K562 (cell line): ENCODE measurements around the gene ZC3H8. TPM values are rescaled to one million over a fixed set of nuclear protein-coding genes. Genes with fewer than 3 reads are reported as not detected.
A peak's percentile ranks its signal among the peaks of the same experiment; 100 is the strongest.

Experiments used
- ATAC-seq: fragments of 200-7000 bp; cut with Tn5 transposase; 3 replicates; pipeline ENCODE4 v1.9.1; 2020; ENCODE audit warnings: moderate library complexity
- BruUV-seq: library from RNA; stranded (reverse); fragments of 400-500 nt; replicated peaks from 2 replicates; lab custom pipeline; 2021; lab: Mats Ljungman, UMichigan
- CTCF ChIA-PET: fragments of 300-600 bp; formaldehyde crosslinking; extraction: SDS; loops from one replicate; lab custom pipeline; 2021; ENCODE audit warnings: low intra/inter-chr PET ratio; lab: Yijun Ruan, JAX
- POLR2A ChIA-PET: fragments of 300-600, 350-650 bp; sonication (Branson Sonifier 250); formaldehyde crosslinking; extraction: SDS; loops from one replicate; lab custom pipeline; 2021; ENCODE audit warnings: antibody characterized with exemption, inconsistent platforms; lab: Yijun Ruan, JAX
- DNase-seq, 4 experiments: peaks; one replicate each; pipeline versions ENCODE4 v3.0.0 to v3.0.0-alpha.2; 2011 to 2018; ENCODE audit warnings: low spot score in 3 of 4, mixed read lengths in 3 of 4; ENCODE audit errors: extremely low read depth in 1 of 4
- FAIRE-seq: peaks from 2 replicates; lab custom pipeline; 2011; peaks lifted over from hg19 to GRCh38; lab: Jason Lieb, UNC
- H2AFZ ChIP-seq: 2 replicates; pipeline ENCODE4 v1.6.0; 2011; ENCODE audit warnings: low read depth, low read length, control low read depth, inconsistent platforms
- H3K27ac ChIP-seq: fragments of 200-600 bp; 3 replicates; pipeline ENCODE4 v1.8.0; 2011; ENCODE audit warnings: low read depth, mild to moderate bottlenecking, control low read depth, inconsistent platforms, low read length, moderate library complexity, mixed read lengths; ENCODE audit errors: extremely low read depth
- H3K27me3 ChIP-seq, 2 experiments: fragments of 300-600 bp in 1 of 2; 2 replicates in 1 of 2; 3 replicates in 1 of 2; pipeline versions ENCODE4 v1.6.0 to v1.8.0; 2011; ENCODE audit warnings: inconsistent platforms in 2 of 2, low read length in 2 of 2, mild to moderate bottlenecking in 1 of 2, mixed read lengths in 1 of 2, moderate library complexity in 1 of 2; ENCODE audit not compliant: control insufficient read depth in 2 of 2, insufficient read depth in 2 of 2
- H3K36me3 ChIP-seq: fragments of 300-600 bp; 3 replicates; pipeline ENCODE4 v1.8.0; 2011; ENCODE audit warnings: mild to moderate bottlenecking, low read length, inconsistent platforms; ENCODE audit not compliant: control insufficient read depth, insufficient read depth
- H3K4me1 ChIP-seq, 2 experiments: fragments of 200-600 bp in 1 of 2; replicated peaks in 1 of 2; 2 replicates in 1 of 2; 3 replicates in 1 of 2; pipeline versions ENCODE4 v1.5.1 to v1.8.0; 2011; ENCODE audit warnings: inconsistent platforms in 2 of 2, low read length in 2 of 2, mild to moderate bottlenecking in 1 of 2, mixed read lengths in 1 of 2, moderate library complexity in 1 of 2; ENCODE audit not compliant: control insufficient read depth in 2 of 2, insufficient read depth in 2 of 2
- H3K4me2 ChIP-seq: 2 replicates; pipeline ENCODE4 v1.6.1; 2011; ENCODE audit warnings: low read length, control low read depth, inconsistent platforms, mixed read lengths; ENCODE audit not compliant: insufficient read depth
- H3K4me3 ChIP-seq: fragments of 200-600 bp; sonication (generic), shearing (Covaris generic); 2 replicates; pipeline ENCODE4 v1.5.1; 2016; ENCODE audit warnings: control low read depth, inconsistent platforms
- H3K79me2 ChIP-seq: fragments of 200-600 bp; 3 replicates; pipeline ENCODE4 v1.8.0; 2011; ENCODE audit warnings: low read length, inconsistent platforms; ENCODE audit not compliant: control insufficient read depth, insufficient read depth
- H3K9ac ChIP-seq, 2 experiments: 2 replicates each; pipeline versions ENCODE4 v1.6.0 to v1.6.1; 2011; ENCODE audit warnings: low read depth in 2 of 2, low read length in 2 of 2, control low read depth in 1 of 2, inconsistent platforms in 1 of 2, mild to moderate bottlenecking in 1 of 2, mixed read lengths in 1 of 2; ENCODE audit not compliant: insufficient read depth in 1 of 2
- H3K9me1 ChIP-seq: one replicate; pipeline ENCODE4 v1.6.0; 2011; ENCODE audit warnings: inconsistent platforms, mild to moderate bottlenecking, low read length, moderate library complexity; ENCODE audit not compliant: control insufficient read depth, insufficient read depth
- H3K9me3 ChIP-seq: replicated peaks from 2 replicates; pipeline ENCODE4 v1.5.1; 2011; ENCODE audit warnings: low read depth, low read length, inconsistent platforms; ENCODE audit not compliant: control insufficient read depth, insufficient read depth
- H4K20me1 ChIP-seq: replicated peaks from 2 replicates; pipeline ENCODE4 v1.6.1; 2011; ENCODE audit warnings: low read length, inconsistent platforms, mixed read lengths; ENCODE audit not compliant: control insufficient read depth, insufficient read depth
- CLOCK ChIP-seq: fragments of 250-450 bp; sonication (Bioruptor Pico); IDR thresholded peaks from 2 replicates; pipeline ENCODE4 v1.4.0; 2020; ENCODE audit warnings: mild to moderate bottlenecking, moderate library complexity, borderline replicate concordance
- ERF ChIP-seq: fragments of 450-650 bp; formaldehyde crosslinking; IDR thresholded peaks from 2 replicates; pipeline ENCODE4 v1.4.0; 2020; ENCODE audit warnings: mild to moderate bottlenecking, mixed read lengths
- EZH2 ChIP-seq: IDR thresholded peaks from 2 replicates; pipeline ENCODE4 v1.6.1; 2012; ENCODE audit warnings: low read depth, mild to moderate bottlenecking, inconsistent platforms, low read length, borderline replicate concordance
- HEY1 ChIP-seq: fragments of 250-450 bp; sonication (Bioruptor Pico); IDR thresholded peaks from 2 replicates; pipeline ENCODE4 v1.5.0; 2020; ENCODE audit warnings: mild to moderate bottlenecking, moderate library complexity, borderline replicate concordance
- MAX ChIP-seq: sonication (generic); formaldehyde crosslinking; IDR thresholded peaks from 2 replicates; pipeline ENCODE4 v1.9.0; 2022; ENCODE audit warnings: mild to moderate bottlenecking, missing genetic modification reagents
- MEF2D ChIP-seq: conservative IDR thresholded peaks from 2 replicates; pipeline ENCODE4 v1.6.1; 2016; ENCODE audit warnings: low read depth, missing genetic modification characterization, missing compliant biosample characterization
- OTX1 ChIP-seq: fragments of 450-650 bp; formaldehyde crosslinking; IDR thresholded peaks from 2 replicates; pipeline ENCODE4 v1.4.0; 2022; ENCODE audit warnings: mild to moderate bottlenecking
- RB1 ChIP-seq: fragments of 450-650 bp; IDR thresholded peaks from 2 replicates; pipeline ENCODE4 v1.6.1; 2017; ENCODE audit warnings: low read depth, mild to moderate bottlenecking
- REST ChIP-seq, 2 experiments: fragments of 450-650 bp; formaldehyde crosslinking in 1 of 2; IDR thresholded peaks; 2 replicates each; pipeline versions ENCODE4 v1.4.0 to v1.6.1; 2014 to 2020; ENCODE audit warnings: mild to moderate bottlenecking in 2 of 2, borderline replicate concordance in 1 of 2, low read depth in 1 of 2
- ZNF12 ChIP-seq: sonication (generic); formaldehyde crosslinking; IDR thresholded peaks from 2 replicates; pipeline ENCODE4 v1.4.0; 2020; ENCODE audit warnings: mild to moderate bottlenecking, missing genetic modification reagents
- WGBS: fragments of 100-300 bp; shearing (Covaris generic); methylation state at CpG from one replicate; pipeline ENCODE4 v1.1.6; 2016; ENCODE audit warnings: low coverage, mixed read lengths; ENCODE audit not compliant: insufficient coverage; ENCODE audit errors: missing lambda C conversion rate; 5-methylcytosine and 5-hydroxymethylcytosine counted together
- in situ Hi-C: fragments of 300-500 bp; cut with MboI; formaldehyde crosslinking; loops from 4 replicates; pipeline ENCODE4 v1.15.0; 2018; ENCODE audit warnings: inconsistent platforms, mixed read lengths
- intact Hi-C: fragments of 100-400 bp; cut with micrococcal nuclease; formaldehyde crosslinking; loops from 2 replicates; pipeline ENCODE4 v1.14.2; 2022
- polyA plus RNA-seq, 8 experiments: library from polyadenylated mRNA; depleted of rRNA in 4 of 8; stranded (reverse) in 5 of 8; unstranded in 3 of 8; fragments of >200 nt; fragmentation: Nextera tagmentation in 2 of 8; fragmentation: Illumina TruSeq in 1 of 8; extraction: Ambion mirVana in 2 of 8; extraction: Trizol in 1 of 8; gene quantifications; 2 replicates each; pipeline versions ENCODE4 v1.2.1 to v1.2.3, GENCODE V29; 2011 to 2014; ENCODE audit warnings: inconsistent platforms in 1 of 8, missing spikeins in 1 of 8
- total RNA-seq, 7 experiments: library from RNA; depleted of rRNA in 6 of 7; stranded (reverse); fragments of >200 nt in 6 of 7; fragmentation: Illumina TruSeq in 2 of 7; extraction: Trizol in 2 of 7; gene quantifications; 2 replicates each; pipeline versions ENCODE4 v1.2.1 to v1.2.3, GENCODE V29; 2011 to 2021; ENCODE audit warnings: low replicate concordance in 1 of 7

The ZC3H8 gene
- total and polyA plus RNA-seq, 9 of the 15 experiments (the other 6 are each of a cell fraction or from before 2014, with no cell fraction given) = 11.6 to 41.5 (median 27.5) TPM

GRCh38 chr2:112277596-112278220 lies 22.9 kb upstream of the ZC3H8 start:
- peaks cover 4 to 11% of the 10 kb centered on the region in 2 experiments; a peak in 4 of 5 replicates for H3K4me1 ChIP-seq
- BruUV-seq = no TSS peak
- no peak for DNase-seq
- H3K4me3 ChIP-seq = no peak overlapping the region
- no peak for ATAC-seq
- H2AFZ ChIP-seq = no peak overlapping the region
- intact Hi-C loops = loop anchor here (5.0 kb wide), 1 partner anchor 305 kb away; the partner anchor contains the start of gene CHCHD5
- H3K27ac ChIP-seq = no peak overlapping the region
- ChIA-PET POLR2A (interaction anchor here (0.8 kb wide), 1 partner anchor 9 kb away, joined by 4 read pairs; no protein-coding TSS in a partner anchor), CTCF (no interaction called here)
- H3K9me1 ChIP-seq = no peaks in the 10 kb centered on the region
- FAIRE-seq = no peak
- peak overlapping the region in 1 of 2 experiments; percentile 98; a peak in 1 of 4 replicates for H3K9ac ChIP-seq
- in situ Hi-C loops = no loop called here
- H3K9me3 ChIP-seq = no peaks in the 10 kb centered on the region
- no peaks in the 10 kb centered on the region for H4K20me1 ChIP-seq
- WGBS = 76% methylated on average over 5 of the region's 5 CpGs
- H3K79me2 ChIP-seq = peaks cover 20% of the 10 kb centered on the region; the same call in 2 of the 3 replicates
- no peaks in the 10 kb centered on the region for H3K27me3 ChIP-seq
- no peaks in the 10 kb centered on the region for H3K36me3 ChIP-seq
- H3K4me2 ChIP-seq = no peak overlapping the region
- TF ChIP-seq RB1 (no peak), ZNF12 (CRISPR knock-in tag) (no peak), OTX1 (no peak), HEY1 (CRISPR knock-in tag) (no peak), ERF (CRISPR knock-in tag) (no peak), REST (IDR thresholded peaks at IDR 0.05; ENCODE audit: borderline replicate concordance) (no peak), REST (CRISPR knock-in tag; IDR thresholded peaks at IDR 0.05; ENCODE audit: low read depth) (no peak), CLOCK (CRISPR knock-in tag) (no peak), EZH2 (no peak), MAX (CRISPR knock-in tag) (no peak), MEF2D (tag) (no peak)
